C4-2B (cell line): ENCODE measurements around the gene CTSW.
A peak's percentile ranks its signal among the peaks of the same experiment; 100 is the strongest.

Source experiments
- H3K27ac ChIP-seq: fragments of 450-650 bp; 2 replicates; pipeline ENCODE4 v1.5.1; 2017
- ZFX ChIP-seq: fragments of 450-650 bp; IDR thresholded peaks from 2 replicates; pipeline ENCODE4 v1.6.1; 2017
- TF ChIP-seq, protein P1 (sequence below): fragments of 450-650 bp; conservative IDR thresholded peaks from 2 replicates; pipeline ENCODE4 v1.5.1; 2017; ENCODE audit warnings: mild to moderate bottlenecking

The CTSW gene

DNA sequence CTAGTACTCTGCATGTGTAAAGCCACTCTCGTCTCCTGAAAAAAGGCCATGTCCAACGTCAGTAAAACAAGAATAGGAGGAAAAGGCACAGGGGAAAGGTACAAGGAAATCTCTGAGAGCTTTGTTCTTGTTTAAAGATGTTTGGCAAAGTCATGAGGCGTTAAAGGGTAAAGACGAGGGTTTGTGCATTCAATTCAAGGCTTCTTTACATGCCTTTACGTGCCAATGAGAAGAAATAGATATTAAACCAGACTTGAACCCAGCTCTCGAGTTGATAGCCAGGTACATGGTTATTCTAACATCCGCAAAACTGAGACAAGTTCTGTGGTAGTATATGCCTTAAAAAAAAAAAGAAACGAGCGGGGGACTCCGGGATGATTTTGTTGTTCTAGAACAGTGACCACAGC is 21.0 kb upstream of the CTSW start:
- TF ChIP-seq, protein P1, sequence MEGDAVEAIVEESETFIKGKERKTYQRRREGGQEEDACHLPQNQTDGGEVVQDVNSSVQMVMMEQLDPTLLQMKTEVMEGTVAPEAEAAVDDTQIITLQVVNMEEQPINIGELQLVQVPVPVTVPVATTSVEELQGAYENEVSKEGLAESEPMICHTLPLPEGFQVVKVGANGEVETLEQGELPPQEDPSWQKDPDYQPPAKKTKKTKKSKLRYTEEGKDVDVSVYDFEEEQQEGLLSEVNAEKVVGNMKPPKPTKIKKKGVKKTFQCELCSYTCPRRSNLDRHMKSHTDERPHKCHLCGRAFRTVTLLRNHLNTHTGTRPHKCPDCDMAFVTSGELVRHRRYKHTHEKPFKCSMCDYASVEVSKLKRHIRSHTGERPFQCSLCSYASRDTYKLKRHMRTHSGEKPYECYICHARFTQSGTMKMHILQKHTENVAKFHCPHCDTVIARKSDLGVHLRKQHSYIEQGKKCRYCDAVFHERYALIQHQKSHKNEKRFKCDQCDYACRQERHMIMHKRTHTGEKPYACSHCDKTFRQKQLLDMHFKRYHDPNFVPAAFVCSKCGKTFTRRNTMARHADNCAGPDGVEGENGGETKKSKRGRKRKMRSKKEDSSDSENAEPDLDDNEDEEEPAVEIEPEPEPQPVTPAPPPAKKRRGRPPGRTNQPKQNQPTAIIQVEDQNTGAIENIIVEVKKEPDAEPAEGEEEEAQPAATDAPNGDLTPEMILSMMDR = no peak
- no peak for TF ChIP-seq ZFX
- peak overlapping the region; percentile 98 for H3K27ac ChIP-seq

DNA sequence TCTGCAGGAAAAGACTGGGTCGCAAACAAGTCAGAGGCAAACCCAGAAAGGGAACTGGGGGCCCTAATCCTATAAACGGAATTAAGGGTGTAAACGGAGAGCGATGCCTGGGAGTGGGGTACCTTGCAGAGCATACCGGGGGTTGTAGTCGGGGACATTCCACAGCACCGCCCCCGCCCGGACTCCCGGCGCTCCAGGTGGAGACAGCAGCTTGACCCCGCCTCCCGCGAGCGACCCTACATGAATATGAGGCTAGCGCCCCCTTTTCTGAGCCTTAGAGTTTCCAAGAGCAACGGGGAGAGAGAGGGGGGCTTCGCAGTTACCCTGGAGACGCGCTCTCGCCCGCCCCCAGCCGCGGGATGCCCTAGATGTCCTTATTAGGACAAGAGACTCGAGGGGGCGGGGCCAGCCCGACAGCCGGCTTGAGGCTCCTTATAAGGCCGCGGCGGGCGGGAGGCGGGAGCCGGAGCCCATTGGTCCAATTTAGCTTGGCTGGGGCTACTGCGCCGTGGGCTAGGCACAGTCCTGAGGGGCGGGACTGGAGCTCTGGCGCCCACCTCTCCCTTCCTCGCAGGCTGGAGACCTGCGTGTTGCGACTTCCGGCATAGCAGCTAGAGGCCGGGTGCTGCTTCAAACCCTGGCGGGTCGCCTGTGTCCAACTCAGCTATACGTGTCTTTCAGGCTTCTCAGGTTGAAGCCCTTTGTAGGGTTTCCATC is 20.4 kb upstream of the CTSW start:
- peak overlapping the region; percentile 98 for H3K27ac ChIP-seq
- TF ChIP-seq, protein P1 = no peak
- no peak for TF ChIP-seq ZFX

DNA sequence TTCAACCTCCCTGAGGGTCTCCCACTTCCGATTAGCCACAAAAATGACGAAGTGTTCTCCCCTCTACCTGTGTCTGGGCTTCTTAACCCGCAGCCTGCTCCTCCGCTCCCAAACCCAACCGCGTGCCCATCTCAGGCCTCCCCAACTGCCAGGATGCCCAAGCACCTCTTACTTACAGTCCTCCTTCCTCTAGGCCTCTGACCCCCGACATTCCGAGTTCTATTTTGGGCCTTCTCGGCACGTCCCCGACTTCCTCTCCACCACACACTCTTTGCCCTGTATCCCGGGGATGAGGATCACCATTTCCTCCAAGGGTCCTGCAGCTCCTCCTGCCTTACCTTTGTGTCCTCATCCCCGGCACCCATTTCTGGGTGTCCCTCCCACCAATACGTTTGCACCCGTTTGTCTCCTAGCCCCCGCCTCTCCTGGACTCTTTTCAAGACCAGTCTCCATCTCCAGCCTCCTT is 19.8 kb upstream of the CTSW start:
- peak overlapping the region; percentile 98 for H3K27ac ChIP-seq
- TF ChIP-seq, protein P1 = no peak
- TF ChIP-seq ZFX = no peak

- TF ChIP-seq, protein P1 = peak; percentile 95
- peak; percentile 82; the same call in 1 of the 2 replicates for TF ChIP-seq ZFX
- H3K27ac ChIP-seq = peak within 1 kb of the TSS; percentile 98
Measured at GRCh38 chr11:65860278-65861164, 19.1 kb upstream of the CTSW start, which contains the start of gene MUS81. MUS81 (plus strand) TSS chr11:65860433; CDS start chr11:65860754, 321 bp downstream.

DNA sequence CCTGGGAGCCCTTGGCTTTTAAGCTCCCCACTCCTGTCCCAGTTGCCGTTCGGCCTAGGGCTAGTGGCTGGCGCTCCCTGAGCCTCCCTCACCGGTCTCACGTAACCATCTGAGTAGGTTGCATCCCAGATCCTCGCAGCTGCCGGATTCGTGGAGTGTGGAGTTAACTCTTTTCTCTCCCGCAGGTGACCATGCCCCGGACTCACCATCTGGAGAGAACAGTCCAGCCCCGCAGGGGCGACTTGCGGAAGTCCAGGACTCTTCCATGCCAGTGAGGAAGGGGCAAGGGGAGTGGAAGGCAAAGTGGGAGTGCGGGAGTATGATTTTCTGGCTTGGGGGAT is 18.5 kb upstream of the CTSW start:
- TF ChIP-seq, protein P1 = no peak
- no peak for TF ChIP-seq ZFX
- peak overlapping the region; percentile 98 for H3K27ac ChIP-seq

- peak overlapping the region; percentile 98 for H3K27ac ChIP-seq
- TF ChIP-seq ZFX = no peak
- TF ChIP-seq, protein P1 = no peak
Measured at GRCh38 chr11:65861533-65862183, 18.0 kb upstream of the CTSW start.
